ENCODE measurements around the gene WASF2. TPM values are rescaled to one million over a fixed set of nuclear protein-coding genes. Genes with fewer than 3 reads are reported as not detected.

The WASF2 gene
- total and polyA plus RNA-seq, 2 of the 13 experiments (the other 11 are each of a cell fraction or from before 2014, with no cell fraction given): 10.4 to 27.7 TPM

DNA sequence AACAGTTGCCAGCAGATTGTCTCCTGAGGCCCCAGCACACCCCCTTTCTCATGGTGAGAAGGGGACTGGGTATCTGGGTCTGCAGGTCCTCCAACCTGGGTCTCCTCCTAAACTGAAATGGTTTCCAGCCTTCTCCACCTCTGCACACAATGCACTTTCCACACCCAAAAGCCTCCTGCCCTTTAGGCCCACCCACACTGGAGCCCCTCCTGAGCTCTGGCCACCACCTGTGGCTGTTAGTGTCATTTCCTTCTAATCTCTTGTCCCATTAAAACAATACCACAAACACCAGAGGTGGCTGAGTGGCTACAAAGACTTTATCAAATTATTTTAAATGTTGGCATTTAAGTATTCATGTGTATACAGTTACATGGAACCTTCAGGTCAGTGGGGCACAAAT is 86.0 kb downstream of the WASF2 start (continued):
- no peak for TF ChIP-seq CREB1 (IDR thresholded peaks at IDR 0.05)
- TF ChIP-seq CREB1 (CRISPR knock-in tag; IDR thresholded peaks at IDR 0.05): no peak
- no peak for TF ChIP-seq HIVEP1 (CRISPR knock-in tag; IDR thresholded peaks at IDR 0.05)
- TF ChIP-seq TEAD3 (CRISPR knock-in tag; optimal IDR thresholded peaks at IDR 0.05; ENCODE audit: borderline replicate concordance): no peak
- TF ChIP-seq RFXAP (CRISPR knock-in tag; IDR thresholded peaks at IDR 0.05; ENCODE audit: borderline replicate concordance): no peak
- no peak for TF ChIP-seq DPF2 (CRISPR knock-in tag; IDR thresholded peaks at IDR 0.05; ENCODE audit: borderline replicate concordance, low read depth)
- no peak for TF ChIP-seq SUZ12 (IDR thresholded peaks at IDR 0.05; ENCODE audit: low read depth, low read length)
- no peak for TF ChIP-seq ZNF350 (CRISPR knock-in tag; IDR thresholded peaks at IDR 0.05; ENCODE audit: borderline replicate concordance, low read depth)
- TF ChIP-seq ZNF484 (CRISPR knock-in tag; IDR thresholded peaks at IDR 0.05; ENCODE audit: borderline replicate concordance, low read depth): no peak

DNA sequence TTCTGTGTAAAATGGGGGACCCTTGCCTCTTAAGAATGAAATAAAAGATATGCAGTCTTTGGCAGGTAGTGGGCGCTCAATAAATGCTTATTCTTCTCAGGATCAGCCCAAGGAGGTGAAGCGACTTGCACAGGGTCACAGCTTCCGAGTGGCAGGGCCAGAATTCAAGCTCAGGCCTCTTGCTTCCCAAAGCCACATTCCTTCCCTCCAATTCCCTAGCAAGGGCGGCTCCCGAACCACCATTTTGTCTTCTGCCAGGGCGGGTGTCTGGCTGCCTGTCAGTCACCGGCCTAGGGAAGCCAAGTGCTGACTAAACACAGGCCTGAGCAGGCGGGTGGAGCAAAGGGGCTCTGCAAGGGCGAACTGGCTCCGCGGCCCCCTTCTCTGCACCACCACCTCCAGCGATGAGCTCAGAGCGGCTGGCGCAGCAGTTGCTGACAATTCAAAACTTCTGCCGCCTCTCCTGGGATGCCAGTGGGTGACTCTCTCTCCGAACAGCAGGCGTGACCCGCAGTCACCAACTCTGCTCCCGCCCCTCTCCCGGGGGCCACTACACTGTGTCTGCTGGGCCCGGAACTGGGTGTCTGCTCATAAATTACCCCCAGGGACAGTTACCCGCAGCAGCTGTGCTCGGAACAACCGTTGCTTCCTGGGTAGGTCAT is 86.8 kb downstream of the WASF2 start:
- in situ Hi-C loops (cut with HindIII; ENCODE audit: extremely low pct_ligation_motif_present, low pct_unique_long_range_greater_than_20kb): no loop called here
- ATAC-seq (no peak), FAIRE-seq (no peak), DNase-seq (ENCODE audit: low spot score) (no peak)
- peaks cover 5 to 12% of the 10 kb centered on the region in 2 experiments; a peak in 3 of 5 replicates for H3K36me3 ChIP-seq (replicated peaks in 1 of 2; ENCODE audit: control insufficient read depth in 1 of 2, insufficient read depth in 2 of 2, low read length in 2 of 2)
- no peak overlapping the region for H3K9ac ChIP-seq (ENCODE audit: insufficient read depth, low read depth, low read length)
- no TSS peak for BruUV-seq (replicated peaks)
- whole genome bisulfite sequencing (ENCODE audit: low lambda C conversion rate): 90% methylated on average over 19 of the region's 24 CpGs
- ChIA-PET POLR2A (no interaction called here), CTCF (ENCODE audit: low intra/inter-chr PET ratio, low total read pairs) (interaction anchor here (1.5 kb wide), 1 partner anchor 202 kb away, joined by 3 read pairs; no protein-coding TSS in a partner anchor)
- H3K79me2 ChIP-seq (ENCODE audit: insufficient read depth, low read length): no peaks in the 10 kb centered on the region
- no peak overlapping the region for H2AFZ ChIP-seq (ENCODE audit: low read length)
- no peaks in the 10 kb centered on the region for H3K27me3 ChIP-seq (ENCODE audit: control insufficient read depth in 1 of 2, insufficient read depth in 2 of 2, low read length in 2 of 2)
- no peaks in the 10 kb centered on the region for H4K20me1 ChIP-seq (ENCODE audit: insufficient read depth, low read length)
- TF ChIP-seq NCOA2 (CRISPR knock-in tag; IDR thresholded peaks at IDR 0.05) (no peak), STAG1 (CRISPR knock-in tag; IDR thresholded peaks at IDR 0.05) (peak; percentile 18; the same call in 1 of the 2 replicates), AGO2 (optimal IDR thresholded peaks at IDR 0.05; ENCODE audit: low read depth, low read length) (peak; percentile 81), ZNF780A (CRISPR knock-in tag; IDR thresholded peaks at IDR 0.05) (no peak), ZNF580 (CRISPR knock-in tag; IDR thresholded peaks at IDR 0.05; ENCODE audit: borderline replicate concordance, low read depth) (no peak), ZNF24 (IDR thresholded peaks at IDR 0.05) (no peak)
- H3K27ac ChIP-seq (ENCODE audit: extremely low read length, insufficient read depth, low read length): no peak overlapping the region
- H3K9me3 ChIP-seq (ENCODE audit: low read length): no peaks in the 10 kb centered on the region
- intact Hi-C loops (cut with micrococcal nuclease; ENCODE audit: unreplicated experiment): no loop called here
- no peaks in the 10 kb centered on the region for H3K4me1 ChIP-seq (ENCODE audit: insufficient read depth, low read length)
- no peak overlapping the region for H3K4me3 ChIP-seq (replicated peaks in 1 of 3; ENCODE audit: insufficient read depth in 1 of 3, low read depth in 2 of 3, low read length in 3 of 3)
- no peak overlapping the region for H3K4me2 ChIP-seq (ENCODE audit: low read depth, low read length)
